BLaER1 treated with 17β-estradiol and CSF1 and Interleukin-3, amounts not matched to agents 10 nM and 100 nM (cell line): ENCODE data around the gene TMEM61.
A peak's percentile ranks its signal among the peaks of the same experiment; 100 is the strongest.
"Not testable (repeated sequence)": the region's sequence is repeated elsewhere in the genome, so short reads cannot be mapped to it uniquely, and the experiment has no call there.

Experiments used
- H3K27ac ChIP-seq, 11 experiments: shearing (Covaris generic); formaldehyde crosslinking; 2 replicates each; pipeline ENCODE4 v1.8.1; 2022
- H3K27me3 ChIP-seq, 11 experiments: shearing (Covaris generic); formaldehyde crosslinking; 2 replicates each; pipeline ENCODE4 v1.8.1; 2022
- H3K36me3 ChIP-seq, 11 experiments: shearing (Covaris generic); formaldehyde crosslinking; 2 replicates each; pipeline ENCODE4 v1.8.1; 2022
- H3K4me1 ChIP-seq, 10 experiments: shearing (Covaris generic); formaldehyde crosslinking; 2 replicates each; pipeline ENCODE4 v1.8.1; 2022
- H3K4me2 ChIP-seq, 11 experiments: shearing (Covaris generic); formaldehyde crosslinking; 2 replicates each; pipeline ENCODE4 v1.8.1; 2022
- H3K4me3 ChIP-seq, 10 experiments: shearing (Covaris generic); formaldehyde crosslinking; 2 replicates each; pipeline ENCODE4 v1.8.1; 2022
- H3K9ac ChIP-seq, 11 experiments: shearing (Covaris generic); formaldehyde crosslinking; 2 replicates each; pipeline ENCODE4 v1.8.1; 2022
- H3K9me3 ChIP-seq, 11 experiments: shearing (Covaris generic); formaldehyde crosslinking; replicated peaks in 1 of 11; 2 replicates each; pipeline ENCODE4 v1.8.1; 2022
- H4K20me1 ChIP-seq, 11 experiments: shearing (Covaris generic); formaldehyde crosslinking; 2 replicates each; pipeline ENCODE4 v1.8.1; 2022
- Cebpa-rat ChIP-seq, 11 experiments: shearing (Covaris generic); IDR thresholded peaks; 2 replicates each; pipeline ENCODE4 v1.8.1; 2022

TMEM61 gene

GRCh38 chr1:54980528-54981241, at the start of gene TMEM61:
Gene TMEM61 (plus strand): TSS chr1:54980628. CDS start chr1:54981066, 438 bp downstream.
- no peaks in the 10 kb centered on the region for H3K9me3 ChIP-seq
- H3K9ac ChIP-seq = no peak within 1 kb of the TSS
- H4K20me1 ChIP-seq = no peaks in the 10 kb centered on the region; a peak in 1 of 22 replicates
- H3K4me2 ChIP-seq = no peak within 1 kb of the TSS
- no peak within 1 kb of the TSS for H3K27ac ChIP-seq
- no peak within 1 kb of the TSS for H3K4me3 ChIP-seq
- no peak for TF ChIP-seq Cebpa-rat (IDR thresholded peaks at IDR 0.05)
- H3K27me3 ChIP-seq = peaks cover 7 to 25% (median 20%) of the 10 kb centered on the region in 11 experiments; a peak in 20 of 22 replicates
- H3K36me3 ChIP-seq = no peaks in the 10 kb centered on the region
- H3K4me1 ChIP-seq = no peaks in the 10 kb centered on the region

- Histone ChIP-seq H3K9me3 (peaks cover 10 to 24% (median 17%) of the 10 kb centered on the region in 11 experiments; a peak in 20 of 22 replicates), H3K36me3 (no peaks in the 10 kb centered on the region), H4K20me1 (no peaks in the 10 kb centered on the region), H3K9ac (no peak overlapping the region), H3K27me3 (no peaks in the 10 kb centered on the region), H3K4me3 (no peak overlapping the region), H3K27ac (no peak overlapping the region), H3K4me2 (no peak overlapping the region), H3K4me1 (peaks cover 0 to 11% (median 8%) of the 10 kb centered on the region in 10 experiments; a peak in 12 of 20 replicates)
- TF ChIP-seq Cebpa-rat (IDR thresholded peaks at IDR 0.05) = no peak
Measured at GRCh38 chr1:54931275-54931840, 49.1 kb upstream of the TMEM61 start.

- not testable (repeated sequence) for H4K20me1 ChIP-seq, H3K4me2 ChIP-seq, H3K9ac ChIP-seq, H3K36me3 ChIP-seq, H3K27ac ChIP-seq, H3K4me1 ChIP-seq, H3K27me3 ChIP-seq, H3K4me3 ChIP-seq
- peaks cover 10 to 24% (median 17%) of the 10 kb centered on the region in 11 experiments; a peak in 20 of 22 replicates for H3K9me3 ChIP-seq
Measured at GRCh38 chr1:54934081-54934480, 46.3 kb upstream of the TMEM61 start.

GRCh38 chr1:54934869-54935268, 45.6 kb upstream of the TMEM61 start:
- no peaks in the 10 kb centered on the region for H3K27me3 ChIP-seq
- H3K4me1 ChIP-seq = peaks cover 0 to 6% (median 0%) of the 10 kb centered on the region in 10 experiments; a peak in 4 of 20 replicates
- no peak overlapping the region for H3K27ac ChIP-seq
- H3K9me3 ChIP-seq = peaks cover 10 to 24% (median 17%) of the 10 kb centered on the region in 11 experiments; a peak in 20 of 22 replicates
- H3K4me3 ChIP-seq = no peak overlapping the region
- no peaks in the 10 kb centered on the region for H4K20me1 ChIP-seq
- no peaks in the 10 kb centered on the region for H3K36me3 ChIP-seq
- no peak overlapping the region for H3K9ac ChIP-seq
- no peak overlapping the region for H3K4me2 ChIP-seq
- TF ChIP-seq Cebpa-rat (IDR thresholded peaks at IDR 0.05) = no peak

GRCh38 chr1:54936791-54937190, 43.6 kb upstream of the TMEM61 start:
- Histone ChIP-seq H3K27me3 (no peaks in the 10 kb centered on the region), H4K20me1 (no peaks in the 10 kb centered on the region), H3K4me3 (no peak overlapping the region), H3K9ac (no peak overlapping the region), H3K27ac (no peak overlapping the region), H3K36me3 (no peaks in the 10 kb centered on the region), H3K4me2 (peak overlapping the region in 2 of 11 experiments; percentile 15; a peak in 1 of 22 replicates), H3K4me1 (peaks cover 0 to 6% (median 0%) of the 10 kb centered on the region in 10 experiments; a peak in 4 of 20 replicates), H3K9me3 (peaks cover 10 to 24% (median 17%) of the 10 kb centered on the region in 11 experiments; a peak in 20 of 22 replicates)
- no peak for TF ChIP-seq Cebpa-rat (IDR thresholded peaks at IDR 0.05)

GRCh38 chr1:54937469-54937868, 43.0 kb upstream of the TMEM61 start:
- Histone ChIP-seq H4K20me1 (no peaks in the 10 kb centered on the region), H3K4me2 (no peak overlapping the region), H3K4me1 (peaks cover 0 to 6% (median 0%) of the 10 kb centered on the region in 10 experiments; a peak in 4 of 20 replicates), H3K9me3 (peaks cover 10 to 24% (median 17%) of the 10 kb centered on the region in 11 experiments; a peak in 20 of 22 replicates), H3K4me3 (no peak overlapping the region), H3K9ac (no peak overlapping the region), H3K27me3 (no peaks in the 10 kb centered on the region), H3K27ac (no peak overlapping the region), H3K36me3 (no peaks in the 10 kb centered on the region)
- TF ChIP-seq Cebpa-rat (IDR thresholded peaks at IDR 0.05) = no peak

GRCh38 chr1:54938955-54939354, 41.5 kb upstream of the TMEM61 start:
- not testable (repeated sequence) for H4K20me1 ChIP-seq, H3K27ac ChIP-seq, H3K9ac ChIP-seq, H3K36me3 ChIP-seq, H3K4me2 ChIP-seq, H3K4me1 ChIP-seq, H3K27me3 ChIP-seq, H3K4me3 ChIP-seq
- peaks cover 6 to 17% (median 8%) of the 10 kb centered on the region in 11 experiments; a peak in 20 of 22 replicates for H3K9me3 ChIP-seq

GRCh38 chr1:54940042-54940441, 40.4 kb upstream of the TMEM61 start:
- H4K20me1 ChIP-seq = no peaks in the 10 kb centered on the region
- TF ChIP-seq Cebpa-rat (IDR thresholded peaks at IDR 0.05) = no peak
- H3K9me3 ChIP-seq = peaks cover 0 to 6% (median 0%) of the 10 kb centered on the region in 11 experiments; a peak in 2 of 22 replicates
- H3K4me3 ChIP-seq = no peak overlapping the region
- no peak overlapping the region for H3K27ac ChIP-seq
- peaks cover 0 to 6% (median 0%) of the 10 kb centered on the region in 10 experiments; a peak in 4 of 20 replicates for H3K4me1 ChIP-seq
- H3K4me2 ChIP-seq = no peak overlapping the region
- no peak overlapping the region for H3K9ac ChIP-seq
- no peaks in the 10 kb centered on the region for H3K36me3 ChIP-seq
- H3K27me3 ChIP-seq = no peaks in the 10 kb centered on the region

- TF ChIP-seq Cebpa-rat (IDR thresholded peaks at IDR 0.05) = no peak
Measured at GRCh38 chr1:54942976-54943375, 37.5 kb upstream of the TMEM61 start.

More at GRCh38 chr1:54942976-54943375, 37.5 kb upstream of the TMEM61 start:
- Histone ChIP-seq H4K20me1 (no peaks in the 10 kb centered on the region), H3K27ac (no peak overlapping the region), H3K9ac (no peak overlapping the region), H3K4me3 (no peak overlapping the region), H3K4me2 (no peak overlapping the region), H3K36me3 (no peaks in the 10 kb centered on the region), H3K9me3 (peaks cover 0 to 6% (median 0%) of the 10 kb centered on the region in 11 experiments; a peak in 2 of 22 replicates), H3K27me3 (no peaks in the 10 kb centered on the region), H3K4me1 (peaks cover 0 to 27% (median 4%) of the 10 kb centered on the region in 10 experiments; a peak in 10 of 20 replicates)
